ENCODE measurements around the gene ZNF705A.
A peak's percentile ranks its signal among the peaks of the same experiment; 100 is the strongest.
"Not testable (repeated sequence)": the region's sequence is repeated elsewhere in the genome, so short reads cannot be mapped to it uniquely, and the experiment has no call there.

DNA sequence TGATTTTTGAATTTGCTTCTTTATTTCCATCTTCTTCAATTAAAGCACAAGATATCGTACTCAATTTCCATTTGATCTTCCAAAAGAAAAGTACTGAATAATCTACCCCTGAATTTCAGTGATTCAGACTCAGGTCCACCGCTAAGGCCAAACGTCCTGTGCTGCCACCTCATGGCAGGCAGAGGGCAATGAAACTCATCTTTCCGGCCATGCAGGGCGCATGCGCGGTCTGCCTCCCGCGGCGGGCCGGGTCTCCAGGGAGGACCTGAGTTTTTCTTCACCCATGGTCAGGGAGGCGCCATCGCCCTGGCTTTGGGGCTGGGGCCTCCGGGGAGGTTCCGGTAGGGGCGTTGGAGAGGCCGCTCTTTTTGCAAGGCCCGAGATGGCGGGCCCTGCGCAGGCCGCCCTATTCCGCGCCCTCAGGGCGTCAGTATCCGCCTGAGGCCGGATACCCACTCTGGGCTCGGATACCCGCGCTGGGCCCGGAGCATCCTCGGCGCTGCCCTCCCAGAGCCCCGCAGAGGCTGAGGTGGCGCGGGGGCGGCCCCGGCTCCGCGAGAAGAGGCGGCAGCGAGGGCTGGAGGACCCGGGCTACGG lies 23.3 kb downstream of the ZNF705A start:
- TF ChIP-seq EZH2 (IDR thresholded peaks at IDR 0.05), result not testable (repeated sequence)
- TF ChIP-seq, protein P1, sequence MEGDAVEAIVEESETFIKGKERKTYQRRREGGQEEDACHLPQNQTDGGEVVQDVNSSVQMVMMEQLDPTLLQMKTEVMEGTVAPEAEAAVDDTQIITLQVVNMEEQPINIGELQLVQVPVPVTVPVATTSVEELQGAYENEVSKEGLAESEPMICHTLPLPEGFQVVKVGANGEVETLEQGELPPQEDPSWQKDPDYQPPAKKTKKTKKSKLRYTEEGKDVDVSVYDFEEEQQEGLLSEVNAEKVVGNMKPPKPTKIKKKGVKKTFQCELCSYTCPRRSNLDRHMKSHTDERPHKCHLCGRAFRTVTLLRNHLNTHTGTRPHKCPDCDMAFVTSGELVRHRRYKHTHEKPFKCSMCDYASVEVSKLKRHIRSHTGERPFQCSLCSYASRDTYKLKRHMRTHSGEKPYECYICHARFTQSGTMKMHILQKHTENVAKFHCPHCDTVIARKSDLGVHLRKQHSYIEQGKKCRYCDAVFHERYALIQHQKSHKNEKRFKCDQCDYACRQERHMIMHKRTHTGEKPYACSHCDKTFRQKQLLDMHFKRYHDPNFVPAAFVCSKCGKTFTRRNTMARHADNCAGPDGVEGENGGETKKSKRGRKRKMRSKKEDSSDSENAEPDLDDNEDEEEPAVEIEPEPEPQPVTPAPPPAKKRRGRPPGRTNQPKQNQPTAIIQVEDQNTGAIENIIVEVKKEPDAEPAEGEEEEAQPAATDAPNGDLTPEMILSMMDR (IDR thresholded peaks at IDR 0.05), result peak; percentile 73
